ENCODE results near the gene CDX2. TPM values are rescaled to one million over a fixed set of nuclear protein-coding genes. Genes with fewer than 3 reads are reported as not detected.

CDX2 gene
- total RNA-seq, 1 donor from 2014 or later, result 11.3 TPM

DNA sequence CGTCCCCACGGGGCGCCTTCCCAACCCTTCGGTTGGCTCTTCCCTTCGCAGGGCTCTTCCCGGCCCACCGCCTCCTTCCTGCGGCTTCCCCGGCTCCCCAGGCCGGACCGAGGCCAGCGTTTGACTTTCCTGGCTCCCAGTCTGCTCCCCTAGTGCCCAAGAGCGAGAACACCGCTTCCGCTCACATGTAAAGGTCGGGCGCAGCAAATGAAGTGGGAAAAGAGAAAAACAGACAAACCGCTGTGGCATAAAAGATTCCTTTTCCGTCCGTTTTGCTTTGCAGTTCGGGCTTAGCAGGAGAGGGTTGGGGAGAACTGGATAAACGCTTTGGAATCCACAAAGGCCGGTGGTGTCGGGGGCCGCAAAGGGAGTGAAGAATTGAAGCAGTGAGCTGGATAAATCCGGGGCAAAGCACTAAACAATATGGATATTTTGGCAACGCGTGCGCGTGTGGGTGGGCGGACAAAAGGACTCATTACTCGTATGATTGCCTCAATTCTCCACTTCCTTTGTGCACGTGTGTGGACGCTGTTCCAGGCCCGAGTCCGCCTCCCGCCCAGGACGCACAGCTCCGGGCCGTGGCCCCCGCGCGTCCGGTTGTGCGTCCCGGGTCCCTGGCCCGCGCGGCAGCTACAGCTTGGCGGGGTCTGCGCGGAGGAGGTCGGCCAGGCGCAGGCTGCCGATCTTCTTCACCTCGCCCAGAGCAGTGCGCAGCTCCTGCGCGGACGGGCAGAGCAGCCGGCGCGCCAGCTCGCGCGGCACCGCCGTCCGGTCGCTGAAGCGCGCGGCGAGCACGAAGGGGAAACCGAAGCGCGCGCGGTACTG lies 8.6 kb upstream of the CDX2 start:
- H3K4me3 Mint-ChIP-seq, result peak overlapping the region; percentile 79
- peak overlapping the region; percentile 63 for H3K27ac Mint-ChIP-seq
- peaks cover 95% of the 10 kb centered on the region for H3K27me3 Mint-ChIP-seq
- TF ChIP-seq, protein P1, sequence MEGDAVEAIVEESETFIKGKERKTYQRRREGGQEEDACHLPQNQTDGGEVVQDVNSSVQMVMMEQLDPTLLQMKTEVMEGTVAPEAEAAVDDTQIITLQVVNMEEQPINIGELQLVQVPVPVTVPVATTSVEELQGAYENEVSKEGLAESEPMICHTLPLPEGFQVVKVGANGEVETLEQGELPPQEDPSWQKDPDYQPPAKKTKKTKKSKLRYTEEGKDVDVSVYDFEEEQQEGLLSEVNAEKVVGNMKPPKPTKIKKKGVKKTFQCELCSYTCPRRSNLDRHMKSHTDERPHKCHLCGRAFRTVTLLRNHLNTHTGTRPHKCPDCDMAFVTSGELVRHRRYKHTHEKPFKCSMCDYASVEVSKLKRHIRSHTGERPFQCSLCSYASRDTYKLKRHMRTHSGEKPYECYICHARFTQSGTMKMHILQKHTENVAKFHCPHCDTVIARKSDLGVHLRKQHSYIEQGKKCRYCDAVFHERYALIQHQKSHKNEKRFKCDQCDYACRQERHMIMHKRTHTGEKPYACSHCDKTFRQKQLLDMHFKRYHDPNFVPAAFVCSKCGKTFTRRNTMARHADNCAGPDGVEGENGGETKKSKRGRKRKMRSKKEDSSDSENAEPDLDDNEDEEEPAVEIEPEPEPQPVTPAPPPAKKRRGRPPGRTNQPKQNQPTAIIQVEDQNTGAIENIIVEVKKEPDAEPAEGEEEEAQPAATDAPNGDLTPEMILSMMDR (conservative IDR thresholded peaks at IDR 0.05), result peak; percentile 26
- no peaks in the 10 kb centered on the region for H3K9me3 Mint-ChIP-seq
- no peaks in the 10 kb centered on the region for H3K36me3 Mint-ChIP-seq
- DNase-seq (ENCODE audit: extremely low spot score, unreplicated experiment), result no peak
- H3K4me1 Mint-ChIP-seq (ENCODE audit: unreplicated experiment), result peaks cover 5% of the 10 kb centered on the region

DNA sequence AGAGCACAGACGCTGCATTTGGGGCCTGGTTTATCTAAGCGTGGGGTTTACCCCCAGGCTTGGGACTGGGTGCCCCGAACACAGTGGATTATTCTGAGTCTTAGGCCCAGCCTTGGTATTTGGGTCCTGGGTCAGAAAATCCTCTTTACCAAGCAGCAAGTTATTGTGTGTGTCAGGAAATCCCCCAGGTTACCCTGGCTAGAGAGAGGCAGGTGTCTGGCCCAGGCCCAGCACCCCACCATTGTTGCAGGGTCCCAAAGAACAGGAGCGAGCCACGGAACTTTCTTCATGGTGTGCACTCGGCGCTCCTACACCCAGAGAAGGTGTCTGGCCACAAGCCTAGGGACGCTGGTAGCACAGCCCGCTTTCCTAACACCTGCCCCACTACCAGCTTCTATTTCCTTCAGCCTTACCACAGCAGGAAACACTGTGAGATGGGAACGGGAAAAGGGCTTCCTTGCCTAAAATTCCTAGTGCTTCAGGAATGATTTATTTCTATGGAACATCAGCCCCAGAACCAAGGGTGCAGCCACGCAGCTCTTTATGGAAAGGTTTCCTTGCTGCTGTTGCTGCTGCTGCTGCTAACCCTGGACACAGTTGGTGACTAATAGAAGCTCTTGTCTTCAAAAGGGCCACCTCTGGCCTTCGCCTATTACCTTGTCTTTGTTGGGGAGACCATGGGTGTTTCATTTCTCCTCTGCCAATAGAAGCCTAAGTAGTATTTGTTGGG lies 7.4 kb upstream of the CDX2 start:
- TF ChIP-seq, protein P1 (conservative IDR thresholded peaks at IDR 0.05), result no peak
- H3K4me1 Mint-ChIP-seq (ENCODE audit: unreplicated experiment), result peaks cover 5% of the 10 kb centered on the region
- peaks cover 95% of the 10 kb centered on the region for H3K27me3 Mint-ChIP-seq
- no peak overlapping the region for H3K4me3 Mint-ChIP-seq
- DNase-seq (ENCODE audit: extremely low spot score, unreplicated experiment), result no peak
- H3K27ac Mint-ChIP-seq, result no peak overlapping the region
- H3K9me3 Mint-ChIP-seq, result no peaks in the 10 kb centered on the region
- H3K36me3 Mint-ChIP-seq, result no peaks in the 10 kb centered on the region

DNA sequence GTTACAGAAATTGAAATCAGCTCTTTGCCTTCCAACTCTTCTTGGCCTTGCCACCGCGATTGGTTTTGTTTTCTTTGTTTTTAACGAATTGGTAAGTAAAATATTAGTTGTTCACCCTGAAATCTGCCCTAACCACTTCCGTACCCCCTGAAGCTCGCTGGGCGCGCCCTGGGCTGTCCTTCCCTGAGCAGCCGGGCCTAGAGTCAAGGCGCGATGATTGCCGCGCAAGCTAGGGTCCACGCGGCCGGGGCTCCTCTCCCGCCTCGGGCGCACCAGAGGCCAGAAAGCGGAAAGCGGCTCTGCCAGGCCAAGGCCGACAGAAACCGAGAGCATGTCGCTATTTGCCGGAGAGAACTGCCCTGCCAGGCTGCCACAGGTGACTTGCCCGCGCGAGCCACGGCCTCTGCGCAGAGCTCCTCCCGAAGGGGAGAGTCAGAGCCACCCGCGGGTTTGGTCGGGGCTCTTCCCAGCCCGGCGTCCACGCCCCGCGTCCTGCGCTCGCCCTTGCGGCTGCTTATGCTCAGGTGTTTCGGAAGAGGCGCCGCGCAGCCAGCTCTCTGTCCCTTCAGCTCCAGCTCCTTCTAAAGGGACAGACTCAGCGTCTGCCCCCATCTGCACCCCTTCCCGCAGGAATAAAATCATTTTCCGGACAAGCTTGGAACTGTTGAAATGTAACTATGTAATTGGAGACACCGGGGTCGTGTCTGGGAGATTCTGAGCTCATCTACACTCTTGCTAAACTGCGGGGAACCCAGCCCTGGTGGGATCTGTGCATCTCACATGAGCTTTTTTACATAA lies 6.6 kb upstream of the CDX2 start:
- Mint-ChIP-seq H3K4me3 (peak overlapping the region; percentile 36), H3K4me1 (ENCODE audit: unreplicated experiment) (peaks cover 1% of the 10 kb centered on the region), H3K9me3 (no peaks in the 10 kb centered on the region), H3K27me3 (peaks cover 95% of the 10 kb centered on the region), H3K27ac (no peak overlapping the region), H3K36me3 (no peaks in the 10 kb centered on the region)
- no peak for DNase-seq (ENCODE audit: extremely low spot score, unreplicated experiment)
- TF ChIP-seq, protein P1 (conservative IDR thresholded peaks at IDR 0.05), result no peak

DNA sequence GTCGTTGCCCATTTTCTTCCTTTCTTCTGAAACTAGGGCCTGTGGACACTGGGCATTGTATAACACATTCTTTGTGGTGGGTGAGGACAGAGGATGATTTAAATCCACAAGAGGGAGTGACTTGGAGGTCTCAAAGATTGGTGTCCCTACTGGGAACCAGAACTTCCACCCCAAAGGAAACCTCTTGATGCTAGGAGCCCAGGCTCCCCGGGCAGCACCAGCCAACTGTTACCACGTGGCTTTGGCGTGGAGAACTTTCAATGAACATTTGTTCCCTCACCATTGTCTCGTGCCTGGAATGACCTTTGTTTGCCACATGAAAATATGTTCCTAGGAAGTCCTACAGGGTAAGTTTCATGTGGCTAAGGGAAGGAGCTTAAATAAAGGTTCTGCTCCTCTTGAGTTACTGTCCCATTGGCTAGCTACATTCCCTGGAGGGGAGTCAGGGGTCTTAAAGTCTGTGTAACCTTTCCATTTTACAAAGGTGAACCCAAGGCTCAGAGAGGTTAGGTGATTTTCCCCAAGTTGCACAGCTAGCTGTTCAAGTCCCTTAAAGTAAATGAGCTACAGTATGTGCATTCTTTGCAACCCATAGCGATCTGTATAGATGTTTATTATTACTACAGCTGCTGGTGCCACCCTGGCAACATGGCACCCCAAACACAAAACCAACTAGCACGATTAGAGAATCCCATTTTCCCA lies 5.0 kb upstream of the CDX2 start:
- Mint-ChIP-seq H3K4me1 (ENCODE audit: unreplicated experiment) (no peaks in the 10 kb centered on the region), H3K9me3 (no peaks in the 10 kb centered on the region), H3K27ac (no peak overlapping the region), H3K36me3 (no peaks in the 10 kb centered on the region), H3K4me3 (no peak overlapping the region), H3K27me3 (peaks cover 95% of the 10 kb centered on the region)
- TF ChIP-seq, protein P1 (conservative IDR thresholded peaks at IDR 0.05), result no peak
- DNase-seq (ENCODE audit: extremely low spot score, unreplicated experiment), result peak; percentile 29

DNA sequence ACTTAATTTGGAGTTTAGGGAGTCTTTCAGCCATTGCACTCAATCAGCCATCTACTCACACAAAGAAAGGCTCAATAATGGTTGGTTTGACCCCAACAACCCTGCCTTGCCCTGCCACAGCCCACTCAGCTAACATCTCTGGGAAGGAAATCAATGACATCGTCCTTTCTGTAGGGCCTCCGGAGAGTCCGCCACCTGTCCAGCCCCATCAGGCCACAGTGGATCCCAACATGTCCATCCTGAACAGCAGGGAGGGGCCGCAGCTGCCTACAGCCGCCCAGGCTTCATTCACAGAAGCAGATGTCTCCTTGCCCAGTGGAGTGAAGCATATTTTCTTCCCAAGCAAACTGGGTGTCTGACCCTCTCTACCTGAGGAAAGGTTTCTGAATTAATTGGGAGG lies 4.2 kb upstream of the CDX2 start:
- TF ChIP-seq, protein P1 (conservative IDR thresholded peaks at IDR 0.05), result no peak
- Mint-ChIP-seq H3K9me3 (no peaks in the 10 kb centered on the region), H3K36me3 (no peaks in the 10 kb centered on the region), H3K4me1 (ENCODE audit: unreplicated experiment) (no peaks in the 10 kb centered on the region), H3K4me3 (no peak overlapping the region), H3K27me3 (peaks cover 93% of the 10 kb centered on the region), H3K27ac (no peak overlapping the region)
- no peak for DNase-seq (ENCODE audit: extremely low spot score, unreplicated experiment)

Measured in type B pancreatic cell (in vitro differentiated cells).